MM.1S (cell line): ENCODE data around the gene LRMDA.

Experiments
- EZH2 ChIP-seq: fragments of 300-600 bp; sonication (generic); optimal IDR thresholded peaks from 2 replicates; pipeline ENCODE3; 2017; ENCODE audit warnings: low read depth, mild to moderate bottlenecking, antibody characterized with exemption, low read length, mixed read lengths
- TF ChIP-seq, protein P1 (sequence below): fragments of 300-600 bp; sonication (generic); IDR thresholded peaks from 2 replicates; pipeline ENCODE4 v1.5.1; 2016; ENCODE audit warnings: antibody characterized with exemption, low read length, mixed read lengths

DNA sequence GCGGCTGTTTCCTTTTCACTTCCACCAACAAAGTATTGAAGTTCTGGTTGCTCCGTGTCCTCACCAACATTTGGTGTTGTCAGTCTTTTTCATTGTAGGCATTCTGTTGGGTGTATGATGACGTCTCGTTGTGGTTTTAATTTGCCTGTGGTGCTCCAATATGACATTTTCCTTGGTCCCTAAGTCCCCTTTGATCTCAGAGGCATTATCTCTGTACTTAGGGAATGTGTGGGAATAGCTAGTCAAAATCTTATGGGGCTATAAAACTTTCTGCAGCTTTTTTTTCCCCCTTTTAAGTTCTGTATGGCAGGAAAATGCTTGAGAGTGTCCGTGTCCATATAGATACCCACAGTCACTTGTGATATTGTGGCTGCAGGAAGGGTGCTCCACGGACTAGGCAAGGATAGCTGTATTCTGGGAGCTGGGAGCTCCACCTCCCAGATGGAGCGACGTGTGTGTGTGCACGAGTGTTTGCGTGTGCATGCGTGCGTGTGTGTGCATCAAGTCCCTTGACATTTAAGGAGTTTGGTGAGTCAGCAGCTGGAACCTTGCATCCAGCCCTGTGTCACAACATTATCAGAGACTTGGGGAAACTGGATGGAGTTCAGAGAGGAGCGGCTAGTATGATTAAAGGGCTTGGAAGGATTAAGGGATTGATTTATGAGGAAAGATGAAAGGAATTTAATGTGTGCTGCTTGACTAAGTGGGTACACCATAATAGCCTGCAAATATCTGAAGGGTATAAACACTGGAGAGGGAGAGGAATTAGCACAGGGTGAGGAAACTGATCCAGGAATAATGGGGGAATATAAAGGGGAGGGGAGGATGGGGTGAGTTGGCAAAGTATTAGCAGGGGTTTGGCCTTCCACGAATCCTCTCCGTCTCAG, 66.8 kb downstream of the LRMDA start:
- TF ChIP-seq, protein P1, sequence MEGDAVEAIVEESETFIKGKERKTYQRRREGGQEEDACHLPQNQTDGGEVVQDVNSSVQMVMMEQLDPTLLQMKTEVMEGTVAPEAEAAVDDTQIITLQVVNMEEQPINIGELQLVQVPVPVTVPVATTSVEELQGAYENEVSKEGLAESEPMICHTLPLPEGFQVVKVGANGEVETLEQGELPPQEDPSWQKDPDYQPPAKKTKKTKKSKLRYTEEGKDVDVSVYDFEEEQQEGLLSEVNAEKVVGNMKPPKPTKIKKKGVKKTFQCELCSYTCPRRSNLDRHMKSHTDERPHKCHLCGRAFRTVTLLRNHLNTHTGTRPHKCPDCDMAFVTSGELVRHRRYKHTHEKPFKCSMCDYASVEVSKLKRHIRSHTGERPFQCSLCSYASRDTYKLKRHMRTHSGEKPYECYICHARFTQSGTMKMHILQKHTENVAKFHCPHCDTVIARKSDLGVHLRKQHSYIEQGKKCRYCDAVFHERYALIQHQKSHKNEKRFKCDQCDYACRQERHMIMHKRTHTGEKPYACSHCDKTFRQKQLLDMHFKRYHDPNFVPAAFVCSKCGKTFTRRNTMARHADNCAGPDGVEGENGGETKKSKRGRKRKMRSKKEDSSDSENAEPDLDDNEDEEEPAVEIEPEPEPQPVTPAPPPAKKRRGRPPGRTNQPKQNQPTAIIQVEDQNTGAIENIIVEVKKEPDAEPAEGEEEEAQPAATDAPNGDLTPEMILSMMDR, result no peak
- TF ChIP-seq EZH2, result no peak
